Measurements from ENCODE around the gene TNC.

Gene TNC

GRCh38 chr9:115050002-115050490 lies 67.9 kb downstream of the TNC start:
- no peak for DNase-seq (ENCODE audit: extremely low read depth, low read depth)
- no peak for TF ChIP-seq CTCF (IDR thresholded peaks at IDR 0.05; ENCODE audit: low read depth, low read length)

GRCh38 chr9:115046824-115047223 lies 71.1 kb downstream of the TNC start:
- TF ChIP-seq CTCF (IDR thresholded peaks at IDR 0.05; ENCODE audit: low read depth, low read length) = no peak
- DNase-seq (ENCODE audit: extremely low read depth, low read depth) = no peak

- no peak for DNase-seq (ENCODE audit: extremely low read depth, low read depth)
- no peak for TF ChIP-seq CTCF (IDR thresholded peaks at IDR 0.05; ENCODE audit: low read depth, low read length)
These were observed 71.8 kb downstream of the TNC start for GRCh38 chr9:115046199-115046598.

- no peak for DNase-seq (ENCODE audit: extremely low read depth, low read depth)
- no peak for TF ChIP-seq CTCF (IDR thresholded peaks at IDR 0.05; ENCODE audit: low read depth, low read length)
These were observed 74.3 kb downstream of the TNC start for GRCh38 chr9:115043632-115044031.

GRCh38 chr9:115042781-115043509 lies 75.0 kb downstream of the TNC start:
- DNase-seq (ENCODE audit: extremely low read depth, low read depth) = no peak

GRCh38 chr9:115039516-115040120 lies 78.3 kb downstream of the TNC start:
- DNase-seq (ENCODE audit: extremely low read depth, low read depth) = no peak
- TF ChIP-seq CTCF (IDR thresholded peaks at IDR 0.05; ENCODE audit: low read depth, low read length) = no peak

More at GRCh38 chr9:115042781-115043509, 75.0 kb downstream of the TNC start:
- TF ChIP-seq CTCF (IDR thresholded peaks at IDR 0.05; ENCODE audit: low read depth, low read length) = no peak

GRCh38 chr9:115038178-115038577 lies 79.8 kb downstream of the TNC start:
- DNase-seq (ENCODE audit: extremely low read depth, low read depth) = no peak
- no peak for TF ChIP-seq CTCF (IDR thresholded peaks at IDR 0.05; ENCODE audit: low read depth, low read length)

Measured in AG09319 (cell line).